Stimulated activated CD8-positive, alpha-beta memory T cell treated with anti-CD3 and anti-CD28 coated beads, Interleukin-7, amount 100 ng/mL, for 4 hours (primary cell): ENCODE measurements around the gene CYP2C18.
"Not testable (repeated sequence)": the region's sequence is repeated elsewhere in the genome, so short reads cannot be mapped to it uniquely, and the experiment has no call there.

Experiments
- DNase-seq, 2 donors: peaks; one replicate each; pipeline ENCODE4 v3.0.0-alpha.2; 2020; ENCODE audit warnings: low read depth in 2 of 2

The CYP2C18 gene

GRCh38 chr10:94683214-94684054 is at the start of gene CYP2C18:
Gene CYP2C18, plus strand, starts transcription at chr10:94683729. Its CDS starts 91 bp downstream, at chr10:94683820.
- DNase-seq: no peak

DNA sequence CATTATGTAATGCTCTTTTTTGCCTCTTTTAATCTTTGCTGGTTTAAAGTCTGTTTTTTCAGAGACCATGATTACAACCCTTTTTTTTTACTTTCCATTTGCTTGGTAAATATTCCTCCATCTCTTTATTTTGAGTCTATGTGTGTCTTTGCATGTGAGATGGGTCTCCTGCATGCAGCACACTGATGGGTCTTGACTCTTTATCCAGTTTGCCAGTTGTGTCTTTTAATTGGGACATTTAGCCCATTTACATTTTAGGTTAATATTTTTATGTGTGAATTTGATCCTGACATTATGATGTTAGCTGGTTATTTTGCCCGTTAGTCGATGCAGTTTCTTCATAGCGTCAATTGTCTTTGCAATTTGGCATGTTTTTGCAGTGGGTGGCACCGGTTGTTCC is 45.4 kb upstream of the CYP2C18 start:
- not testable (repeated sequence) for DNase-seq

DNA sequence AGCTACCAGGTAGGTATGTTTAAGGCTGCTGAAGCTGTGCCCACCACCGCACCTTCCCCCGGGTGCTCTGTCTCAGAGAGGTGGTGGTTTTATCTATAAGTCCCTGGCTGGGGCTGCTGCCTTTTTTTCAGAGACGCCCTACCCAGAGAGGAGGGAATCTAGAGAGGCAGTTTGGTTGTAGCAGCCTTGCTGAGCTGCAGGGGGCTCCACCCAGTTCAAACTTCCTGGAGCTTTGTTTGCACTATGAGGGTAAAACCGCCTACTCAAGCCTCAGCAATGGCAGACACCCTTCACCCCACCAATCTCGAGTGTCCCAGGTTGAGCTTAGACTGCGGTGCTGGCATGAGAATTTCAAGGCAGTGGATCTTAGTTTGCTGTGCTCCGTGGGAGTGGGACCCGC is 43.6 kb upstream of the CYP2C18 start:
- no peak for DNase-seq

DNA sequence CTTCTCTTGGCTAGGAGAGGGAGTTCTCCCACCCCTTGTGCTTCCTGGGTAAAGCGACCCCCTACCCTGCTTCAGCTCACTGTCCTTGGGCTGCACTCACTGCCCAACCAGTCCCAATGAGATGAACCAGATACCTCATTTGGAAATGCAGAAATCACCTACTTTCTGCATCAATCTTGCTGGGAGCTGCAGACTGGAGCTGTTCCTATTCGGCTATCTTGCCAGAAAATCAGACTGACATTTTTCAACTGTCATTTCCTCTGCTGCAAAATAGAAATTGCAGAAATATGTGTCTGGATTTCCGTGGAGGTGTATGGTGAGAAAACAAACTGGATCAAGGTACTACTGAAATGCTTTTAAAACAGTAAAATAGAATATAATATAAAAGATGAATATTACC is 43.0 kb upstream of the CYP2C18 start:
- DNase-seq: no peak

- DNase-seq: no peak
Measured at GRCh38 chr10:94641480-94641879, 42.0 kb upstream of the CYP2C18 start.

- DNase-seq: no peak
Measured at GRCh38 chr10:94644352-94644751, 39.2 kb upstream of the CYP2C18 start.

- DNase-seq: no peak
Measured at GRCh38 chr10:94645285-94645684, 38.2 kb upstream of the CYP2C18 start.

- not testable (repeated sequence) for DNase-seq
Measured at GRCh38 chr10:94655201-94655600, 28.3 kb upstream of the CYP2C18 start.

- not testable (repeated sequence) for DNase-seq
Measured at GRCh38 chr10:94663061-94663460, 20.5 kb upstream of the CYP2C18 start.

GRCh38 chr10:94666391-94667102 is 17.0 kb upstream of the CYP2C18 start:
- no peak for DNase-seq

DNA sequence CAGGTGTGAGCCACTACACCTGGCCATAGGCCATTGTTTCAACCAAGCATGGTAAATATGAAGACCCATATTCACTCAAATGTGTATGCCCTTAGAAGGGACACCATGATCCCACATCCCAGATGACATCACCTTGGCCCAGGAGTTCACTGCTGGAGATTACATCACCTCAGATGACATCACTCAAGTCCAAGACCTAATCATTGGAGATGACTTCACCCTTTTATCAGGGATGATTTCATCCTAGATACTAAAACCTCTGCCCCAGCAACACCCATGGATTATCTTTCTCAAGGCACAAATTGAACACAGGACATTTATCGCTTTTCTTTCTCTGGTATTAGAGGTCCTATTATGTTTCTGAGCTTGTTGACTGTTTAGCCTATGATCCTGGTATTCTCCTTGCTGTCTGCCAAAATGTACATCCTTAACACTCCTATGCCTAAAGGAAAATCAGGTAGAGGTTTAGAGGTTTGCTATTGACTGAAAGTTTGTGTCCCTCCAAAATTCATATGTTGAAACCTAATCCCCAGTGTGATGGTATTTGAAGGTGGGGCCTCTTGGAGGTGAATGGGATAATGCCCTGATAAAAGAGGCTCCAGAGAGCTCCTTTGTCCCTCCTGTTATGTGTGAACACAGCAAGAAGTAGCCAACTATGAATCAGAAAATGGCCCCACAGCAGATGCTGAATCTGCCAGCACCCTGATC is 9.8 kb upstream of the CYP2C18 start:
- no peak for DNase-seq

- no peak for DNase-seq
Measured at GRCh38 chr10:94676496-94676895, 7.0 kb upstream of the CYP2C18 start.

- no peak for DNase-seq
Measured at GRCh38 chr10:94677691-94678090, 5.8 kb upstream of the CYP2C18 start.

DNA sequence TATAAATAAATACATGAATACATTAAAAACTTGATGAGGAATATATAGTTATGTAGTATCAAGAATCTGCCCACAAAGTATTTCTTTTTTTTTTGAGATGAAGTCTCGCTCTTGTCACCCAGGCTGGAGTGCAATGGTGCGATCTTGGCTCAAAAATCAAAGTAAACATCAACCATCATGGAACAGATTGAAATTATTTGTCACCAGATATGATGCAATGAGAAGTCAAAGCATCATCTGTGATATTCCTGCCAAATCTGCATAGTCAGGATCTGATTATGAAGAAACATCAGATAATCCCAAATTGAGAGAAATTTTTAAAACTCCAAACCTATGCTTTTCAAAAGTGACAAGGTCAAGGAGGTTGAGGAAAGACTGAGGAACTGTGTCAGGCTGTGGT is 5.1 kb upstream of the CYP2C18 start:
- no peak for DNase-seq

- DNase-seq: no peak
Measured at GRCh38 chr10:94680544-94680943, 3.0 kb upstream of the CYP2C18 start.

DNA sequence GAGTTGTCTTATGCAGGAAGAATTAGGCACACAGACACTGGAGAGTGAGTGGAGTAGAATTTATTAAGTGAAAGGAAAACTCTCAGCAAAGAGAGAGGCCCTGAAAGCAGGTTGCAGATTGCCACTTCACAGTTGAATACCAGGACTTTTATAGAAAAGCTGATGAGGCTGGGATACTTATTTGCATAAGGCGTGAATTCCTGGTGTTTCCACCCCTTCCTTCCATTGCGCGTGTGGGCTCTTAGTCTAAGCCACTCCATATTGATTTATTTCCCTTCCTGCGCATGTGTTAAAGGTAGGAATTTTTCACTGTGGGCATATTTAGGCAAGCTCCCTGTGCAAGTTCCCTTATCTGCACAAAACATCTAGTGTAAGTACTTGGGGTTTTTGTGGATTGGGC is 893 bp upstream of the CYP2C18 start:
- DNase-seq: not testable (repeated sequence)

DNA sequence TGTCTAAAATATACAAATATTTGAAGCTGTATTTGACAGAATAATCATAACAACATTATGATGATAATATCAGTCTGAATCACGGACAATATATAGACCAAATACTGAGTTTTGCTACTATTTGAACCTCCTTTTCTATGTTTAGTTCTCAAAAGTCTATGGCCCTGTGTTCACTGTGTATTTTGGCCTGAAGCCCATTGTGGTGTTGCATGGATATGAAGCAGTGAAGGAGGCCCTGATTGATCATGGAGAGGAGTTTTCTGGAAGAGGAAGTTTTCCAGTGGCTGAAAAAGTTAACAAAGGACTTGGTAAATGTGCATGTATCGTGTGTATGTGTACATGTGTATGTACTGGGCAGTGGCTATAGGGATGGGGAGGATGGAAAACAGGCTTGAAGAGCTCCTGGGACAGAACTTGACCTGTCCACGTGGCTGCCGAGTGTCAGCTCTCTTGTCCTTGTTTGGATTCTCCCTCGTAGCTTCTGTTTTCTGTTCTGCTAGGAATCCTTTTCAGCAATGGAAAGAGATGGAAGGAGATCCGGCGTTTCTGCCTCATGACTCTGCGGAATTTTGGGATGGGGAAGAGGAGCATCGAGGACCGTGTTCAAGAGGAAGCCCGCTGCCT is 4.2 kb downstream of the CYP2C18 start:
- DNase-seq: no peak

- no peak for DNase-seq
Measured at GRCh38 chr10:94706089-94706488, 22.6 kb downstream of the CYP2C18 start.

- no peak for DNase-seq
Measured at GRCh38 chr10:94710578-94710977, 27.0 kb downstream of the CYP2C18 start.

- no peak for DNase-seq
Measured at GRCh38 chr10:94725871-94726270, 42.3 kb downstream of the CYP2C18 start.

DNA sequence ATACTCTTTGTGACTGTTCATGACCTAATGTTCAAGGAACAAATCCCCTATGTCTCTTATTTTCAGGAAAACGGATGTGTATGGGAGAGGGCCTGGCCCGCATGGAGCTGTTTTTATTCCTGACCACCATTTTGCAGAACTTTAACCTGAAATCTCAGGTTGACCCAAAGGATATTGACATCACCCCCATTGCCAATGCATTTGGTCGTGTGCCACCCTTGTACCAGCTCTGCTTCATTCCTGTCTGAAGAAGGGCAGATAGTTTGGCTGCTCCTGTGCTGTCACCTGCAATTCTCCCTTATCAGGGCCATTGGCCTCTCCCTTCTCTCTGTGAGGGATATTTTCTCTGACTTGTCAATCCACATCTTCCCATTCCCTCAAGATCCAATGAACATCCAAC is 51.7 kb downstream of the CYP2C18 start:
- DNase-seq: no peak

GRCh38 chr10:94738588-94738987 is 55.1 kb downstream of the CYP2C18 start:
- DNase-seq: no peak
